Neural progenitor cell (in vitro differentiated cells): ENCODE results near the gene MSL2. TPM values are rescaled to one million over a fixed set of nuclear protein-coding genes. Genes with fewer than 3 reads are reported as not detected.

ENCODE experiments used
- DNase-seq: peaks from one replicate; pipeline ENCODE4 v3.0.0-alpha.2; 2016; ENCODE audit warnings: low spot score
- H2AFZ ChIP-seq: fragments of 200-600 bp; sonication (generic); replicated peaks from 2 replicates; pipeline ENCODE4 v1.6.1; 2016; ENCODE audit warnings: antibody characterized with exemption
- H3F3A ChIP-seq: fragments of 200-600 bp; sonication (generic); 2 replicates; pipeline ENCODE4 v1.6.1; 2016; ENCODE audit warnings: antibody characterized with exemption, low read depth
- H3K27ac ChIP-seq: fragments of 200-600 bp; sonication (generic); 2 replicates; pipeline ENCODE4 v1.5.1; 2016; ENCODE audit warnings: mild to moderate bottlenecking
- H3K27me3 ChIP-seq: fragments of 200-600 bp; sonication (generic); 2 replicates; pipeline ENCODE4 v1.6.1; 2016; ENCODE audit warnings: mild to moderate bottlenecking, moderate library complexity
- H3K36me3 ChIP-seq: fragments of 200-600 bp; sonication (generic); 2 replicates; pipeline ENCODE4 v1.5.1; 2016
- H3K4me1 ChIP-seq: fragments of 200-600 bp; sonication (generic); 2 replicates; pipeline ENCODE4 v1.6.1; 2016; ENCODE audit warnings: mixed run types
- H3K4me2 ChIP-seq: fragments of 200-600 bp; sonication (generic); 2 replicates; pipeline ENCODE4 v1.6.1; 2016
- H3K4me3 ChIP-seq: fragments of 200-600 bp; sonication (generic); 2 replicates; pipeline ENCODE4 v1.5.1; 2016
- H3K79me2 ChIP-seq: fragments of 200-600 bp; sonication (generic); 2 replicates; pipeline ENCODE4 v1.6.1; 2016; ENCODE audit warnings: low read depth
- H3K9ac ChIP-seq: fragments of 200-600 bp; sonication (generic); 2 replicates; pipeline ENCODE4 v1.6.1; 2016
- H3K9me3 ChIP-seq: fragments of 200-600 bp; sonication (generic); 2 replicates; pipeline ENCODE4 v1.5.1; 2016; ENCODE audit warnings: low read depth
- H4K20me1 ChIP-seq: fragments of 200-600 bp; sonication (generic); 2 replicates; pipeline ENCODE4 v1.6.1; 2016; ENCODE audit warnings: low read depth
- H3K27ac Mint-ChIP-seq: 3 replicates; pipeline ENCODE4 v1.8.0; 2021; ENCODE audit warnings: mixed read lengths
- H3K27me3 Mint-ChIP-seq: 2 replicates; pipeline ENCODE4 v1.8.0; 2022; ENCODE audit warnings: low read depth, mild to moderate bottlenecking, inconsistent platforms, moderate library complexity, mixed read lengths; ENCODE audit not compliant: insufficient read depth
- H3K36me3 Mint-ChIP-seq: 3 replicates; pipeline ENCODE4 v1.8.0; 2021; ENCODE audit warnings: mixed read lengths
- H3K4me1 Mint-ChIP-seq: 3 replicates; pipeline ENCODE4 v1.8.0; 2021; ENCODE audit warnings: mixed read lengths
- H3K4me3 Mint-ChIP-seq: 3 replicates; pipeline ENCODE4 v1.8.0; 2021; ENCODE audit warnings: mild to moderate bottlenecking, moderate library complexity, mixed read lengths
- H3K9me3 Mint-ChIP-seq: 3 replicates; pipeline ENCODE4 v1.8.0; 2020; ENCODE audit warnings: mixed read lengths
- CTCF ChIP-seq: fragments of 200-600 bp; sonication (generic); IDR thresholded peaks from 2 replicates; pipeline ENCODE4 v1.5.1; 2017; ENCODE audit warnings: antibody characterized with exemption, mild to moderate bottlenecking
- EZH2 ChIP-seq: fragments of 200-600 bp; sonication (generic); IDR thresholded peaks from 2 replicates; pipeline ENCODE4 v1.6.1; 2017; ENCODE audit warnings: antibody characterized with exemption, mild to moderate bottlenecking, moderate library complexity
- EZH2phosphoT487 ChIP-seq: fragments of 200-600 bp; sonication (generic); IDR thresholded peaks from 2 replicates; pipeline ENCODE4 v1.6.1; 2017; ENCODE audit warnings: antibody characterized with exemption
- total RNA-seq: library from RNA; depleted of rRNA; stranded (reverse); fragments of >200 nt; gene quantifications from 2 replicates; pipeline ENCODE4 v1.2.3, GENCODE V29; 2015; ENCODE audit warnings: low replicate concordance

Gene MSL2
- total RNA-seq, 1 donor from 2014 or later: 52.9 TPM

- Mint-ChIP-seq H3K4me3 (peak overlapping the region; percentile 97), H3K9me3 (peaks cover 11% of the 10 kb centered on the region)
- H3K27me3 ChIP-seq: no peaks in the 10 kb centered on the region
Measured at GRCh38 chr3:136196401-136197158, 445 bp upstream of the MSL2 start.

GRCh38 chr3:136195258-136196063, 674 bp downstream of the MSL2 start:
- H3K36me3 ChIP-seq: no peaks in the 10 kb centered on the region
- Mint-ChIP-seq H3K4me1 (peaks cover 35% of the 10 kb centered on the region), H3K27me3 (peaks cover 8% of the 10 kb centered on the region), H3K27ac (peak overlapping the region; percentile 98), H3K36me3 (peaks cover 17% of the 10 kb centered on the region), H3K9me3 (peaks cover 16% of the 10 kb centered on the region), H3K4me3 (peak overlapping the region; percentile 99)
- peaks cover 63% of the 10 kb centered on the region for H3K79me2 ChIP-seq
- peaks cover 5% of the 10 kb centered on the region for H3K9me3 ChIP-seq
- H3K4me2 ChIP-seq: peak overlapping the region; percentile 90
- H3K9ac ChIP-seq: peak overlapping the region; percentile 76
- peak overlapping the region; percentile 89 for H2AFZ ChIP-seq
- peak; percentile 90 for DNase-seq
- peaks cover 48% of the 10 kb centered on the region for H4K20me1 ChIP-seq
- H3K4me3 ChIP-seq: peak overlapping the region; percentile 87
- H3F3A ChIP-seq: peaks cover 39% of the 10 kb centered on the region
- H3K27me3 ChIP-seq: no peaks in the 10 kb centered on the region
- H3K27ac ChIP-seq: peak overlapping the region; percentile 99
- peaks cover 20% of the 10 kb centered on the region for H3K4me1 ChIP-seq
- TF ChIP-seq CTCF (no peak), EZH2 (no peak), EZH2phosphoT487 (no peak)

More at GRCh38 chr3:136196401-136197158, 445 bp upstream of the MSL2 start:
- Mint-ChIP-seq H3K4me1 (peaks cover 28% of the 10 kb centered on the region), H3K27ac (peak overlapping the region; percentile 99), H3K27me3 (peaks cover 8% of the 10 kb centered on the region), H3K36me3 (peaks cover 11% of the 10 kb centered on the region)
- TF ChIP-seq EZH2 (no peak), EZH2phosphoT487 (no peak), CTCF (no peak)
- Histone ChIP-seq H3K4me1 (peaks cover 20% of the 10 kb centered on the region), H3K9ac (peak overlapping the region; percentile 12), H2AFZ (peak overlapping the region; percentile 89), H3K79me2 (peaks cover 52% of the 10 kb centered on the region), H3K27ac (peak overlapping the region; percentile 99), H3K9me3 (peaks cover 5% of the 10 kb centered on the region), H3K4me3 (peak overlapping the region; percentile 87), H3F3A (peaks cover 39% of the 10 kb centered on the region), H3K4me2 (peak overlapping the region; percentile 90), H4K20me1 (peaks cover 37% of the 10 kb centered on the region), H3K36me3 (no peaks in the 10 kb centered on the region)
- peak; percentile 99 for DNase-seq

GRCh38 chr3:136194409-136195257, 1.5 kb downstream of the MSL2 start:
- peaks cover 56% of the 10 kb centered on the region for H4K20me1 ChIP-seq
- peaks cover 71% of the 10 kb centered on the region for H3K79me2 ChIP-seq
- Mint-ChIP-seq H3K9me3 (peaks cover 18% of the 10 kb centered on the region), H3K36me3 (peaks cover 22% of the 10 kb centered on the region), H3K27me3 (peaks cover 8% of the 10 kb centered on the region), H3K4me1 (peaks cover 35% of the 10 kb centered on the region), H3K4me3 (peak overlapping the region; percentile 99), H3K27ac (peak overlapping the region; percentile 98)
- peak; percentile 15 for TF ChIP-seq CTCF
- no peak for TF ChIP-seq EZH2phosphoT487
- TF ChIP-seq EZH2: no peak
- H3K4me2 ChIP-seq: peak overlapping the region; percentile 90
- peak overlapping the region; percentile 76 for H3K9ac ChIP-seq
- H3K27ac ChIP-seq: peak overlapping the region; percentile 99
- peak overlapping the region; percentile 87 for H3K4me3 ChIP-seq
- H3F3A ChIP-seq: peaks cover 39% of the 10 kb centered on the region
- H3K9me3 ChIP-seq: peaks cover 5% of the 10 kb centered on the region
- no peaks in the 10 kb centered on the region for H3K27me3 ChIP-seq
- H2AFZ ChIP-seq: no peak overlapping the region
- peaks cover 20% of the 10 kb centered on the region for H3K4me1 ChIP-seq
- H3K36me3 ChIP-seq: no peaks in the 10 kb centered on the region
- DNase-seq: peak; percentile 76
